ENCODE data around the gene GSTM4. TPM values are rescaled to one million over a fixed set of nuclear protein-coding genes. Genes with fewer than 3 reads are reported as not detected.

Gene GSTM4
- total RNA-seq, 1 experiment from 2014 or later: 11.9 TPM

DNA sequence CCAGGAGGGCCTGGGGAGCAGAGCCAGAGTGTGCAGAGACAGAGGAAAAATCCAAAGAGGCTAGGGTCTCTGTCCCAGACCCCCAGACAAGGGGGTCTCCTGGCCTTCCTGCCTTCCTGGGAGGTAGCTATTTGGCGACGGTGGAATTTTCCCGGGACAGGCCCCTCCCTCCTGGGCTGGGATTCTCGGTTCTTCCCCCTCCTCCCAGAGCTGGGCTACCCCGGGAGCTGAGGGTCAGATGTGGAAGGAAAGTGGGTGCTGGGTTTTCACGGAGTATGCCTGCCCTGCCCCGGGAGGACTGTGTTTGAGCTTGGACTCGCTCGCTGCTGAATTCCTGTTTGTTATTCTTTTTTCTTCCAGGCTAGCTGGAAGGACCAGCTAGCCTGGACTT, 35.5 kb upstream of the GSTM4 start:
- ChIA-PET POLR2A (interaction anchor here (0.7 to 1.6 kb wide), 2 partner anchors 35 to 72 kb away, joined by 3 to 10 read pairs; partner anchors contain the start of genes GNAI3 and GSTM4), CTCF (interaction anchor here (0.8 to 1.5 kb wide), 6 partner anchors 10 to 364 kb away, joined by 3 to 8 read pairs (median 3); partner anchors contain the start of gene AHCYL1)
- BruUV-seq (replicated peaks): TSS peak; percentile 32
- Histone ChIP-seq H3K36me3 (ENCODE audit: control insufficient read depth, insufficient read depth, low read length) (no peaks in the 10 kb centered on the region), H3K4me3 (ENCODE audit: low read depth, low read length) (peak overlapping the region; percentile 80), H3K4me1 (peaks cover 15% of the 10 kb centered on the region), H3K27me3 (replicated peaks; ENCODE audit: control insufficient read depth, insufficient read depth, low read length) (no peaks in the 10 kb centered on the region), H3K9me3 (no peaks in the 10 kb centered on the region)
- Mint-ChIP-seq H3K27me3 (ENCODE audit: insufficient read depth, unreplicated experiment) (no peaks in the 10 kb centered on the region), H3K36me3 (ENCODE audit: insufficient read depth, unreplicated experiment) (peaks cover 17% of the 10 kb centered on the region), H3K27ac (ENCODE audit: unreplicated experiment) (peak overlapping the region; percentile 86), H3K4me3 (ENCODE audit: unreplicated experiment) (peak overlapping the region; percentile 96), H3K4me1 (ENCODE audit: low read depth, unreplicated experiment) (peaks cover 16% of the 10 kb centered on the region), H3K9me3 (ENCODE audit: unreplicated experiment) (no peaks in the 10 kb centered on the region)
- TF ChIP-seq CTCF (IDR thresholded peaks at IDR 0.05; ENCODE audit: insufficient read depth in 1 of 2, low read depth in 1 of 2, low read length in 1 of 2, severe bottlenecking in 1 of 2, unreplicated experiment in 1 of 2): no peak
- peak; percentile 40 to 46 for DNase-seq
- intact Hi-C loops (cut with micrococcal nuclease; ENCODE audit: unreplicated experiment): loop anchor here (1.0 kb wide), 1 partner anchor 74 kb away; no protein-coding TSS in a partner anchor

GRCh38 chr1:109620841-109621286, 35.0 kb upstream of the GSTM4 start:
- H3K4me1 ChIP-seq: peaks cover 15% of the 10 kb centered on the region
- Mint-ChIP-seq H3K27ac (ENCODE audit: unreplicated experiment) (peak overlapping the region; percentile 86), H3K9me3 (ENCODE audit: unreplicated experiment) (no peaks in the 10 kb centered on the region), H3K4me1 (ENCODE audit: low read depth, unreplicated experiment) (peaks cover 16% of the 10 kb centered on the region), H3K4me3 (ENCODE audit: unreplicated experiment) (peak overlapping the region; percentile 96), H3K36me3 (ENCODE audit: insufficient read depth, unreplicated experiment) (peaks cover 17% of the 10 kb centered on the region), H3K27me3 (ENCODE audit: insufficient read depth, unreplicated experiment) (no peaks in the 10 kb centered on the region)
- H3K9me3 ChIP-seq: no peaks in the 10 kb centered on the region
- DNase-seq: peak; percentile 86
- POLR2A ChIA-PET: interaction anchor here (0.7 kb wide), 1 partner anchor 35 kb away, joined by 3 read pairs; the partner anchor contains the start of gene GSTM4
- CTCF ChIA-PET: interaction anchor here (0.8 to 1.5 kb wide), 6 partner anchors 9 to 364 kb away, joined by 3 to 8 read pairs (median 3); partner anchors contain the start of gene AHCYL1
- H3K27me3 ChIP-seq (replicated peaks; ENCODE audit: control insufficient read depth, insufficient read depth, low read length): no peaks in the 10 kb centered on the region
- intact Hi-C loops (cut with micrococcal nuclease; ENCODE audit: unreplicated experiment): loop anchor here (1.0 kb wide), 1 partner anchor 75 kb away; no protein-coding TSS in a partner anchor
- no peak for TF ChIP-seq CTCF (IDR thresholded peaks at IDR 0.05; ENCODE audit: insufficient read depth in 1 of 2, low read depth in 1 of 2, low read length in 1 of 2, severe bottlenecking in 1 of 2, unreplicated experiment in 1 of 2)
- H3K4me3 ChIP-seq (ENCODE audit: low read depth, low read length): peak overlapping the region; percentile 80
- no TSS peak for BruUV-seq (replicated peaks)
- no peaks in the 10 kb centered on the region for H3K36me3 ChIP-seq (ENCODE audit: control insufficient read depth, insufficient read depth, low read length)

GRCh38 chr1:109621379-109622136, 34.3 kb upstream of the GSTM4 start:
- BruUV-seq (replicated peaks): TSS peak; percentile 24
- Histone ChIP-seq H3K36me3 (ENCODE audit: control insufficient read depth, insufficient read depth, low read length) (no peaks in the 10 kb centered on the region), H3K27me3 (replicated peaks; ENCODE audit: control insufficient read depth, insufficient read depth, low read length) (no peaks in the 10 kb centered on the region), H3K9me3 (no peaks in the 10 kb centered on the region), H3K4me3 (ENCODE audit: low read depth, low read length) (peak overlapping the region; percentile 80), H3K4me1 (peaks cover 15% of the 10 kb centered on the region)
- no peaks in the 10 kb centered on the region for H3K27me3 Mint-ChIP-seq (ENCODE audit: insufficient read depth, unreplicated experiment)
- no peaks in the 10 kb centered on the region for H3K9me3 Mint-ChIP-seq (ENCODE audit: unreplicated experiment)
- ChIA-PET CTCF (no interaction called here), POLR2A (no interaction called here)
- intact Hi-C loops (cut with micrococcal nuclease; ENCODE audit: unreplicated experiment): no loop called here
- H3K27ac Mint-ChIP-seq (ENCODE audit: unreplicated experiment): no peak overlapping the region
- TF ChIP-seq CTCF (IDR thresholded peaks at IDR 0.05; ENCODE audit: insufficient read depth in 1 of 2, low read depth in 1 of 2, low read length in 1 of 2, severe bottlenecking in 1 of 2, unreplicated experiment in 1 of 2): no peak
- DNase-seq: no peak
- peak overlapping the region; percentile 96 for H3K4me3 Mint-ChIP-seq (ENCODE audit: unreplicated experiment)
- H3K36me3 Mint-ChIP-seq (ENCODE audit: insufficient read depth, unreplicated experiment): peaks cover 17% of the 10 kb centered on the region
- peaks cover 16% of the 10 kb centered on the region for H3K4me1 Mint-ChIP-seq (ENCODE audit: low read depth, unreplicated experiment)
